HG03460 (cell line): ENCODE data around the gene TNRC6C.

Experiments
- ATAC-seq: cut with Tn5 transposase; IDR thresholded peaks from one replicate; pipeline ENCODE4 v1.9.1; 2021; ENCODE audit not compliant: unreplicated experiment

The TNRC6C gene

DNA sequence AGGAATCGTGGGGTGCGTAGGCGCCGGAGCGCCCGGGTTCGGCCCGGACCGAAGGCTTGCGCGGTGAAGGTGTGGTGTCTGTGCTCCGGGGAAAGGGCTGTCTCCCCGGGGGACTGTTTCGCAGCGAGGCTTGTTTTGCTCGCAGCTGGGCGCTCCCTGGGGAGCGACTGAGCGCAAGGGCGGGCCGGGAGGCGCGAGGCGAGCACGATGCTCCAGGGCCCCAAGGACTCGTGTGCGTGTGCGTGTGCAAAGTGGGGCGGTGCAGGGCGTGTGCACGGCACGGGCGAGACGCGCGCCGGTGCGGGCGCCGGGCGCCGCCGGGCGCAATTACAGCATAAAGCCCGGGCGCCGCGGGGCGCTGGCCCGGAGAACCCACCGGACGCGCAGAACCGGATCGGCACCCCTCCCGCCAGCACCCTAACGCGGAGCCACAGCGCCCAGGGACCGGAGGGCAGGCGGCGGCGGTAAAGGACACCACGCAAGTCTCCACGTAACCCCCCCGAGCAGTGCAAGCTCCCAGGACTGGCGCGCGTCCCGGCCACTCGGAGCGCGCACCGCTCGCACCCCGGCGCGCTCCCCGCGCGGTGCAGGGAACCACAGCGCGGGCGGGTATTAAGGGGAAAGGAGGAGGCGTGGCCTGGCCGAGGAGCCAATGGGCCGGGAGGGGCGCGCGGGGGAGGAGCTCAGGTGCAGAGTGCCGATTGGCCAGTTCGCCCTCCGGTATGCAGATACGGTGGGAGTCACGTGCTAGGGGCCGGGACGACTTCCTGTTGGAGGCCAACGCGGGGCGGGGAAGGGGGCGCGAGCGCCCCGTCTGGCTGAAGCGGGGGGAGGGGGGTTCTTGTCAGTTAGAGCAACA is at the start of gene TNRC6C:
Gene TNRC6C (plus strand): TSS at position 847 of the 859 bp plus-strand sequence. CDS start 45,504 bp downstream, outside the sequence.
- ATAC-seq, result peak; percentile 83

- ATAC-seq, result no peak
Measured at GRCh38 chr17:77909236-77909635, 49.3 kb upstream of the TNRC6C start.

- no peak for ATAC-seq
Measured at GRCh38 chr17:77909816-77910215, 48.7 kb upstream of the TNRC6C start.

DNA sequence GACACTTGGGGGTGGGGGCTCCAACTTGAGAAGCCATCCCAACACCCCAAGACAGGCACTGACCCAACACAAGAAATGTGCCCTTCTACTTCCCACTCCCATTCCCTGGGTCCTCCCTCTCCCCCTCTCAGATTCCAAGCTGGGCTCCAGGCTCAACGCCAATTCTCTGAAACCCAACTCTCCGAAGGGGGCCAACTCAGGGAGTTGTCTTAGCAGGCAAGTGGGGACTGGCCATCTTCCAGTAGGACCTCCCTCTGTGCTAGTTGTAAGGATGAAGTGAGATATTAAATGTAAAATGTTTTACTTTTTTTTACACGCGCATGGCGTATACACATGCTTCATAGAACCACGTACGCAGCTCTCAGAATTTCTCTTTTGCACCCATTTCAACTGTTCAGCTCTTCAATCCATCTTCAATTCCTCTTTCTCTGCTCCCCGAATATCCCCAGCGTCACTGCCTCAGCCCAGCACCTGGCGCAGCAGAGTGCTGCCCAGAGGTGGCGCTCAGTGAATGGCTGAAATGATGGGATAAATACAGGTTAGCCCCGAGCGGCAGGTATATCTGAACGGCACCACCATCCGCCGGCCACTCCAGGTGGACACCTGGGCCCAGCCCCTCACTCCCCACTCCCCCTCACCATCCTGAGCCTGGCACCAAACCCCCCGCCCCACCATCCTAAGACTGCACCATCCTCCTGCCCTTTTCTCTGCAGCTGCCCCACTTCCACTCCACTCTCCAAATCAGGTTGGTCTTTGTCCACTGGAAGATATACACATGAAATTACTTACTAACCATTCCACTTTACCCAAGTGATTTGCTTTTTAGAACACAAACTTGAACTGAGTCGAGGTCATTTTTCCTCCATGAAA is 43.9 kb upstream of the TNRC6C start:
- ATAC-seq, result no peak

- ATAC-seq, result no peak
Measured at GRCh38 chr17:77915594-77916021, 42.9 kb upstream of the TNRC6C start.

DNA sequence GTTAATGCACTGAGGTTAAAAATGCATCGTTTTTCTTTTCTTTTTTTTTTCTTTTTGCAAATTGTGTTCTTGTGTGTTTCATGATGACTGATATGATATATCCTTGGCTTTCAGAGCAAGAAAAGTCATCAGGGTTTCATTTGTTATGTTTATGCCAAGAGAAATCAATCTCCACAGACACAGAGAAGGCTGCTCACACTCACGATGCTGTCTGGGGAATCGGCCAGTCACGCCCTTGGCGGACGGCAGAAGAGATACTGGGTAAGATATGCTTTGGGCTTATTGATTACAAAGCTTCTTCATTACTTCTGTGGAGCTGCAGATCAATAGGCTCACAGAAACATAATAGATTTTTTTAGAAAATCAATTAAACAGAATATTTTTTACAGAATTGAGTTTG is 42.2 kb upstream of the TNRC6C start:
- ATAC-seq, result no peak

DNA sequence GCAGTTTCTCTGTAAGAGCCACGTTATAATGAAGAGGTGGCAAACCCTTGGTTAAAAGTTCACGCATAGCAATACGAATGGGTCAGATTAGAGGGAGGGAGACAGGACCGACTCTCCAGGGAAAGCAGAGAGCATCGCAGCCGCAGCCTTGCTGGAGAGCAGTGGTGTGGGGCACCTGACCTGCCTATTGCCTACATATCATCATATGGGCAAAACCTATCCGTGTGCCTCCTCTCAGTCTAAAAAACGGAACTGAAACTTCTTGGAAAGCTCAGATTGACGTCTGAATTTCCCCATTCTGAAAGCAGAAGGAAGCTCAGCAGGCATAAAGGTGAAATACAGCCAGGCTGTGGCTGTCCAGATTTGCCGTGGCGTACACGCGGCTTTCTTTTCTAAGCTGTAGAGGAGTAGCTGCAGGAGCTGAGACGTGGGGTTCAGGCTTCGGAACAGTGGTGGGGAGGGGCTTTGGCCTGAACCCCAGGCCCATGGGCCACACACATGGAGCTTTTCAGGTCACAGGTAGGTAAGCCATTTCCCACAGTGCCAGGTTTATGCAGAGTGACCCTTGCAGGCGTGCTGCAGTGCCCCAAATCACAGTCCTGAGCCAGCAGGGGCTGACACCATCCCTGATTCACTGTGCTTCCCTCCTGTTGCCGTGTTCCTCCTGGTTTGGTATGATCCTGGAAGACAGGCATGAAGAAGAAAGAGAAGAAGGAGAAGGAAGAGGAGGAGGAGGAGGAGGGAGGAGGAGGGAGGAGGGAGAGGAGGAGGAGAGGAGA is 41.6 kb upstream of the TNRC6C start:
- no peak for ATAC-seq

GRCh38 chr17:77919276-77919675 is 39.2 kb upstream of the TNRC6C start:
- ATAC-seq, result no peak

DNA sequence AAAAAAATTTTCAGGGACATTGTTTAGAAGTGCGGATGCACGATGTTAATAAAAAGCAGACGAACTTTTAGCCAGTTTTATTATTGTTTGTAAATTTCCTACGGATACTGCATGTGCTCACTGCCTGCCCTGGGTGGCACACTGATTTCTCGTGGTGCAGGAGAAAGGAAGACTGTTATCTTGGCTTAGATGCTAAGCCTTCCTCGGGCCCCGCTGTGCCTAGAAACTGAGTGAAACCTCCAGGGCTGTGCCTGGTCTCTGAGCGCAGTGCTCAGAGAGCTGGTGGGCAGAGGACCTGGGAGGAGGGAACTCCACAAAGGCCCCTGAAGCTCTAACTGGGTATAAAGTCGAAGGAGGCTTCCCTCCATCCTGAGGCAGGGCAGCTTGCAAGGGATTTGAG is 35.4 kb upstream of the TNRC6C start:
- ATAC-seq, result no peak

- no peak for ATAC-seq
Measured at GRCh38 chr17:77923776-77924513, 34.6 kb upstream of the TNRC6C start.

- no peak for ATAC-seq
Measured at GRCh38 chr17:77924757-77925336, 33.7 kb upstream of the TNRC6C start.

DNA sequence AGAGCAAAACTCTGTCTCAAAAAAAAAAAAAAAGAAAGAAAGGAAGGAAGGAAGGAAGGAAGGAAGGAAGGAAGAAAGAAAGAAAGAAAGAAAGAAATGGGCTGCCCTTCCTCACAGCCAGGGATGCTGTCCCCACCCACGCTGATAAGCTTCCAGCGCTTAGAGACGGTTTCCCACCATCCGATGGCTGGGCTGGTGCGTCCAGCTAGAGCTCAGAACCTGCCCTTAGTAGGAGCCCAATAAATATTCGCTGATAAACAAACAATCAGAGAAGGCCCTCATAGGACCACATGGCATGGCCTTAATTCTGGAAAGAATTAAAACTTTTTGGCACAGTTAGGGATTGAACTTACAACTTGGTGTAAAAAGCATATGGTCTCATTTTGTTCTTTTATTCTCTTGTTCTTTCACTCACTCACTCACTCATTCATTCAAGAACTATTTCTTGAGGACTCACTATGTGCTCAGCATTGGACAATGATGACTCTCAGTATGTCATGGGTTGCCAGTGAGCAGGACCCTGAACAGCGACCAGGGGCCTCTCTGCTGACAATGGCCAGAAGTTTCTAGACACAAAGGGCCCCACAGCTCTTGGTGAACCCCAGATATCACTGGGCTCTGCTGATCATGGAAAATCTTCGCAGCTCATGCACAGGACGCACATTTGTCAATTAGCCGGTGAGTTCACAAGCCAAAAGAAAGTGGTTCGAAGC is 32.5 kb upstream of the TNRC6C start:
- ATAC-seq, result no peak

DNA sequence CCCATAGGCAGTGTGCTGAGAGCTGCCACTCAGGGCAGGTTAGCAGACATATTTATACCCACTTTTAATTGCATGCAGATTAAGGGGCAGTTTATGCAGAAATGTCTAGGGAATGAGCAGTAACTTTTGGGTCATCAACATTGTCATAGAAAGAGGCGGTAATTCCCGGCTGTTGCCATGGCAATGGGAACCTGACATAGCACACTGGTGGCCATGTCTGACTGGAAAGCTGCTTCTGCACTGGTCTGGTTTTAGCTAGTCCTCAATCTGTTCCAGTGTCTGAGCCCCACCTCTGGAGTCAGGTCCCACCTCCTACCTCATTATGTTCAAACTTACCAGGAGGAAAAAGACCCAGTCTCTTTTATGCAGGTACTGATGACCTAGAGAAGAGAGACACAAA is 31.5 kb upstream of the TNRC6C start:
- ATAC-seq, result no peak

DNA sequence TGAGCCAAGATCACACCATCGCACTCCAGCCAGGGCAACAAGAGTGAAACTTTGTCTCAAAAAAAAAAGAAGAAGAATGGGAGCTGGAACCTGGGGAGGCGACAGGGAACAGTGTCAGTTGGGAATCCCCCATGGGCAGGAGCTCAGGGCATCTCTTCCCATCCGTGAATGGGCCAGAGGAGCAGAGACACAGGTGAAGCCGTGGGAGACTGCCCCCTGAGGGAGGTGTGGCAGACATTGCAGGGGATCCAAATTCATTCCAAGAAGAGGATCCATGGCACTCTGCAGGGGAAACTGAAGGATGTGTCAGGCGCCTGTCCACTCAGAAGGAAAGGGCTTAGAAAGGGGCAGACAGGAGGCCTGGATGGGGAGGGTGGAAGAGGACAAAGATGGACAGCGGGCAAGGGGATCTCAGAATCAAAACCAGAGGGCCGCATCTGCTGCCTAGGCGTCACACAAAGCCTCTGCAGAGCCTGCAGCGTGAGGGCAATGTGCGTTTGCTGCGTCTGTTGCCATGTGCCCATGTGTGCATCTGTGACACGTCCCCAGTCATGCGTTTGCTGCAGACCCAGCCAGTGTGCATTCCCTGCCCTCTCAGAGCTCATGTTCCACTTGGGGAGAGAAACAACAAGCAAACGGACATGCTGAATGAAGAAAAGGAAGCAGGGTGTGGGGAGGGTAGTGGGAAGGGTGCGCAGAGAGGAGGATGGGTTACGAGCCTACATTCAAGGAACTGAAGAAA is 30.6 kb upstream of the TNRC6C start:
- no peak for ATAC-seq

- no peak for ATAC-seq
Measured at GRCh38 chr17:77928519-77929179, 29.9 kb upstream of the TNRC6C start.

- no peak for ATAC-seq
Measured at GRCh38 chr17:77929180-77929564, 29.3 kb upstream of the TNRC6C start.

DNA sequence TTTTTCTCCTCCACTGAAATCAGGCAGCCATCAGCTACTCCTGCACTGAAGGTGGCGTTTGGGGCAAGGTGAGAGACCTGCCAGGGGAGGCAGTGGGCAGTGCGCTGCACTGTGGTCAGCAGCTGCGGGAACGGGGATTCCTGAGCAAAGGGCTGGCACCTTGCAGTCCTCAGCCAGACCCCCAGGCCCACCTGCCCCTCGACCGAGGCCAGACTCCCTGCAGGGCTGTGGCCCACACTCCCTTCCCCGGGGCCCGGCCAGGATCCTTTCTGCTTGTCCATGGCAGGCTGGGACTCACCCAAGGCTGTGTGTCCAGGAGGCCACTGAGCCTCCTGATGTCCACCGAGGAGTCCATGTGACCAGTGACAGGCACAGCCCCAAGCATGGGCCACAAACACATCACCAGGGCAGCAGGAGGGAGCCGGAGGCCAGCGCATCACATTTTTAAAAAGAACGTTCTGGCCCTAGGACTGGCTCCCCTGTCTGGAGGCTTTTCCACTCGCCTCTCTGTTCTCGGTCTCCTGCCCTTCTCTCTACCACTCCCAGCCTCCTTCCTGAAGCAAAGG is 28.5 kb upstream of the TNRC6C start:
- no peak for ATAC-seq
